G401.6 (cell line): Measurements from ENCODE around the gene AVEN.
"Not testable (repeated sequence)": the region's sequence is repeated elsewhere in the genome, so short reads cannot be mapped to it uniquely, and the experiment has no call there.

Source experiments
- FAIRE-seq: peaks from 2 replicates; lab custom pipeline; 2012; peaks lifted over from hg19 to GRCh38; lab: Jason Lieb, UNC

AVEN gene

GRCh38 chr15:33846862-33847261 is 192.1 kb downstream of the AVEN start:
- no peak for FAIRE-seq

DNA sequence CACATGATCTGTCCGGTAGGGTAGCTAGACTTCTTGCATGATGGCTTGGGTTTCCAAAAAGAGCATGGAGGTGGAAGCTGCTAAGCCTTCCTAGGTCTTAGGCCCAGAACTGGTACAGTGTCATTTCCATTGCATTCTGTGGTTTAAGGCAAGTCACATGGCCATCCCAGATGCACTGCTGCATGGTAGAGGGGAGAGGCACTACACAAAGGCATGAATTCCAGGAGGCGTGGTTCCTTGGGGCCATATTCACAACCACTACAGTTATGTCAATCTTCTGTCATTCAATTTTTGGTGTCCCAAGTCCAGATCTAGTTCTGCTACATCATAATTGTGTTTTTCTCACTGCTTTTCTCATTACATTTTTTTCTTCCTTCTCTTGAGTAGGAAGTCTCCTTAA is 192.9 kb downstream of the AVEN start:
- no peak for FAIRE-seq

DNA sequence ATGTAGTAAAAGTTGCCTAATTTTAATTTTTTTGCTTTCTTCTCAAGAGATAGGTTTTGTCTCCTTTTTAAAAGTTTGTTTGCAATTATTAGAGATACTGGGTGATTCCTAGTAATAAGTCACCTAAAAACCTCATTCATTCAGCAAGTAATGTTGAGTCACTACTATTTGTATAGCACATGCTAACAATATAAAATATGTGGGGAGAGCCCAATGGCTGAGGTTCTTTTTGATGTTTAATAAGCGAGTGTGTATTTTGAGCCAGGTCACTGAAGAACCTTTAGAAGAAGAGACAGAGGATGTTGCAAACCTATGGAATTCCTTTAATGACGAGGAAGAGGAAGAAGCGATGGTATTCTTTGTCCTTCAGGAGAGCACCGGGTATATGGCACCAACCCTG is 194.4 kb downstream of the AVEN start:
- no peak for FAIRE-seq

- FAIRE-seq: no peak
Measured at GRCh38 chr15:33844186-33844585, 194.8 kb downstream of the AVEN start.

GRCh38 chr15:33840615-33841014 is 198.4 kb downstream of the AVEN start:
- no peak for FAIRE-seq

- no peak for FAIRE-seq
Measured at GRCh38 chr15:33839540-33839939, 199.5 kb downstream of the AVEN start.

GRCh38 chr15:33837294-33837693 is 201.7 kb downstream of the AVEN start:
- no peak for FAIRE-seq

DNA sequence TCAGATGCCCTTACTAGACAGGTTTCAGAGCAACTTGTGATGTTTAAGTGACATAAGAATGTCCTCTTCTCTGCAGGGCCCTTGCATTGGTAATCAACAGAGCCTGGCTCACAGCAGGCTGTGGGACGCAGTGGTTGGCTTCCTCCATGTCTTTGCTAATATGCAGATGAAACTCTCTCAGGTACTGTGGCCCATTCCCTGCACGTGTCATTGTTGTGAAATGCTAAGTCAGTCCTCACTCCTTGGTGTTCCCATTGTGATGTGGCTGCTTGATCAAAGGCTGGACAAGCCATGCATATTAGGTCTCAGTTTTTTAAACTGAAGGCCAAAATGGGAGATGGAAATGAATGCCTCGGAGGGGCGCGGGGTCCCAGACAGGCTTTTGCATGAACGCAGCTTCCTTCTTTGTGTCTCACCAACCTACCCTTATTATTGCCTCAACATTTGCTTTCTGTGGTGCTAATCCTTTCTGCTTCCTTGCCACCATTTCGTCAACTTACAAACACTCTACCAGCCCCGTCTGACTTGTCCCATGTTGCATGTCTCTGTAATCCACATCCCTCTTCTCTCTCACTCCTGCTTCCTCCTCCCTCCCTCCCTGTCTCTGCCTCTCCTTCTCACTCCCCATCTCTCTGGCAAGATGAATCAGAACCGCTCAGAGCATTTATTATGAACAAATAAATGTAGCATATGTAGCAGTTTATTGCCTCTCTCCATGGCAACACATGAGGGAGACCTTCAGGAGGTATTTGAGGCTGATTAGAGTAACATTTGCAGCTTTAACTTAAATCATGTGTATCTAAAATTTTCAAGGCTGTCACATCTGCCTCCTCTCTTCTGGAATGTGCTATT is 203.9 kb downstream of the AVEN start:
- FAIRE-seq: no peak

- FAIRE-seq: no peak
Measured at GRCh38 chr15:33831646-33832045, 207.4 kb downstream of the AVEN start.

GRCh38 chr15:33830351-33830750 is 208.7 kb downstream of the AVEN start:
- FAIRE-seq: no peak

DNA sequence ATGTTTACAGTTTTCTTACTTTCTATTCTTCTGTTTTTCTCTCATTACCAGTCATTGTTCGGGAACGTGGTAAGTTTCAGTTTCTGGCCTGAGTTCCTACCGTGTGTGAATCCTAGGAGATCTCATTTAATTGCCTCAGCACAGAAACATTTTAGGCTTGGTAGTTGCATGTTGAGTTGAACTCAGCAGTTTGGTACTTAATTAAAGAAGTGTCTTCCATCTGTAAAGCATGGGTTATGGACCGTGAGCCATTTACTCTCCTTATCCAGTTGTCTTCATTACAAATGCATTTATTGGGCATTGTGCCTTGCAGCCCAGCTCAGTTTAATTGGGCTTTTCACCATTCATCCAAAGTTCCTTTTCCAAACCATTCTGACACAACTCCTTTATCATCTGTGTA is 212.8 kb downstream of the AVEN start:
- no peak for FAIRE-seq

- no peak for FAIRE-seq
Measured at GRCh38 chr15:33825453-33825852, 213.6 kb downstream of the AVEN start.

DNA sequence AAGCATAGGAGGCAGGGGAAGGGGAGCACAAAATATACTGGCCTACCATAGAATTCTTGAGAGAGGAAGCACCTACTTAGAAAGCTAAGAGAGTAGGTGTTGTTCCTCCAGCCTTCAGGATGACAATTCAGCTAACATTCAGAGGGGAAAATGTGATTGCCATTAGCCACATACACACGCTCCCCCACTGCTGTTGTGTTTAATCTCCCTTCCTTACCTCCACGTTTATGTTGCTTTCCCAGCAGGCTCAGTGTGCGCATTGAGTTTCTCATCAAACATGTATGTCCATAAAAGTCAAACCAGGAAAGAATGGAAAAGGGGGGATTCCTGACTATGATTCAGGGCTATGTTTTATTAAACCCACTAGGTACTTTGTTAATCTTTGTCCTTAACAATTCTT is 215.9 kb downstream of the AVEN start:
- no peak for FAIRE-seq

DNA sequence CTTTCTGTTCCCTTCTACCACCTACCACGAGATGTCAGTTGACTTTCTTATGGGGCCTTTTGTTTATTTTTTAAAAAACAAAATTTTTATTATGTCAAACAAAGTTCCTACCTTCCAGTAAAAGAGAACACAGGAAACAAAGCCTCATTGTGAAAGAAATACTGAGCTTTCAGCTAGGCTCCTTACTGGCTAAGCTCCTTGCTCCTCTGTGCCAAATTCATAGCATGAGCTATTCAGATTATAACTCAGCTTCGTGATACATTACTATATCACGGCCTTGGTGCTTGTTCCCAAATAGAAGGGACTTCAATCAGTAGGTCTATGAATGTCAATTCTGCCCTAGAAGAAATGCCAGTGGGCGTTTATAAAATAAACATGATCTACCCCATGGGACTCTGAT is 216.5 kb downstream of the AVEN start:
- FAIRE-seq: no peak

GRCh38 chr15:33819499-33819898 is 219.5 kb downstream of the AVEN start:
- FAIRE-seq: not testable (repeated sequence)
